Stimulated activated CD4-positive, alpha-beta T cell treated with anti-CD3 and anti-CD28 coated beads, Interleukin-1b, Interleukin-23, amount 100 ng/mL, for 24 hours (primary cell): ENCODE measurements around the gene CFAP221.

Experiments
- DNase-seq, 4 experiments: peaks; one replicate each; pipeline ENCODE4 v3.0.0-alpha.2; 2020; ENCODE audit warnings: low read depth in 4 of 4, low spot score in 1 of 4

The CFAP221 gene

DNA sequence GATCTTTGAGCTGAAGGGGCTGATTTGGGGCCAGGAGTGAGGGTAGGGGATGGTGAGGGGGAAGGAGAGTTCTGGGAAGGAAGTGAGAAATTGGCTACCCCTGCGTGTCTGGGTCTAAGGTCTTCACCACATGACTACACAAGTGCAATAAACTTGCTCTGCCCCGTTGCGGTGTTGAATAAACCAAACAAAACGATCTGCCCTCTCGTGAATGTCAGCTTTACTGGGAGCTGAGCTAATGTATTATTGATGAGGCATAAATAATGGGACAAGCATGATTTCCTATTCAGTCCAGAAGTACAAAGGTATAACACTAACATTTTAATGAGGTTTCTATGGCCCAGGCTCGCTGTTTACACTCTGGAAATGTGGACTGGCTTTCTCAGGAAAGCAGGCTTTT, 8.0 kb upstream of the CFAP221 start:
- DNase-seq, result no peak

DNA sequence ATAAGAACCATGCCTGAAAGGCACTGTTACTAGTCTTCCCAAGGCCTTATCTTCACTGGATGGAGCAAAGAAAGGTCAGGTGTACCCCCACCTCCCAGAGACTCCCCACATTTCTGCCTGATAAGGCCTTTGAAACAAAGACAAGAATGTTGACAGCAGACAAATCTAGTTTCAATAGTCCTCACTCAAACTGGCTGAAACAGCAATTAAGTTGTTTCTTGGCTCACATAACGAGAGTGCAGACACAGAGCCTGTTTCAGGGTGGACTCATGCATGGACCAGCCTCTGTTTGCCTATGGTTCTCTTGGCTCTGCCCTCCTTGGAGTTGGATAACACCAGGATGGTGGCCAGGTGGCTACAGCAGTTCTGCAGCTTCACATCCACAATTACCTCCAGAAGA, 7.5 kb upstream of the CFAP221 start:
- no peak for DNase-seq

DNA sequence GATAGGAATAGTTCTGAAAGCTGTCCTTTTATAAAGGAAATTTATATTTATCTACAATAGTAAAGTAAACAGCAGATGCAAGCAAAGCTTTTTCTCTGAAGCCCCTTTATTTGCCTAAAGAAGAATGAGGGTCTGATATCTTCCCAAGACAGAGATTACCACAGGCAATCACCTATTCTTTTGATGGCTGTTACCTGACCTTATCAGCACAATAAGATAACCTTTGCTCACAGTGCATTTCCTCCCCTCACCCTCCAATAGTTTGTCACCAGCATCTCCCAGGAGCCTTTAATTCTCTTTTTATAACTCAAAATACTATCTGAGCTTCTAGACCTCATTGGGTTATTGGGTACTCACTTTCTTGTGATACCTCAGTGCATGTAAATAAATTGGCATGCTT, 6.5 kb upstream of the CFAP221 start:
- DNase-seq, result no peak

DNA sequence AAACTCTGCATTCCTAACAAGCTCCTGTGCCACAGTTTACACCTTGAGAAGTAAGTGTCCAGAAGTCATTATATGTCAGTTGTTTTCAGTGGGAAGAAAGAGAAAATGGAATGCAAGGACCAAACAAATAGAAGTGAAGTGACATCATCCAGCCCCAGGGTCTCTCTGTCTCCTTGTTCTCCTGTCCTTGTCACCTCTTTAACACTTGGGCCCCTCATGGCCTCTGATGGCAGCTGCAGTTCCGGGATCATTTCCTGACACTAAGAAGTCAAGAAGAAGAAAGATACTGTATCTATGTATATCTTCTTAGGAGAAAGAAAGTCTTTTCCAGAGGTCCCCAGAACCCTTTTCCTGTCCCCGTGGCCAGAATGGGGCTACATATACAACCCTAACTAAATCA, 2.8 kb upstream of the CFAP221 start:
- DNase-seq, result no peak

DNA sequence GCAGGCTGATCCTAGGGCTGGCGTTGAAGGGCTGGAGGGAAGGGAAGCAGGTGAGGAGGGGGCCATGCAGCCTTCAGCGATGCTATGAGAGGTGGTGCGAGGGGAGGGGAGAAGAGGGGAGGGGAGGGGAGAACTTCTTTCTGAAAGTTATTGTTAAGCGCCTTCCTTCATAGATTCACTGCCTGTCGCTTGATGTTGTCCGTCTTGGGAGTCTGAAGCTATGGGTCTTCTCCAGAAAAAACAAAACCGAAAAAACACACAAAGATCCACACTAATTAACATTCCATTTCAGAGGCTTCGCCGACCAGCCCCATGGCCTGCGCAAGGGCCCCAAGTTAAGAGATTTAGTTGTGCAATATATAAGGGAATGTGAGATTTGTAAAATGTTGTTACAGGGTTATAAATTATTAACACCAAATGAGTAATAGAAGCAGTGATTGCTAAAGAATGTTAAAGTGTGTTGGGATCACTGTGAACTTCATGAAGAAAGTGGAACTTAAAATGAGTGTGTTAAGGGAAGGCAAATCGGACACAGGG, 758 bp downstream of the CFAP221 start:
- DNase-seq, result no peak

DNA sequence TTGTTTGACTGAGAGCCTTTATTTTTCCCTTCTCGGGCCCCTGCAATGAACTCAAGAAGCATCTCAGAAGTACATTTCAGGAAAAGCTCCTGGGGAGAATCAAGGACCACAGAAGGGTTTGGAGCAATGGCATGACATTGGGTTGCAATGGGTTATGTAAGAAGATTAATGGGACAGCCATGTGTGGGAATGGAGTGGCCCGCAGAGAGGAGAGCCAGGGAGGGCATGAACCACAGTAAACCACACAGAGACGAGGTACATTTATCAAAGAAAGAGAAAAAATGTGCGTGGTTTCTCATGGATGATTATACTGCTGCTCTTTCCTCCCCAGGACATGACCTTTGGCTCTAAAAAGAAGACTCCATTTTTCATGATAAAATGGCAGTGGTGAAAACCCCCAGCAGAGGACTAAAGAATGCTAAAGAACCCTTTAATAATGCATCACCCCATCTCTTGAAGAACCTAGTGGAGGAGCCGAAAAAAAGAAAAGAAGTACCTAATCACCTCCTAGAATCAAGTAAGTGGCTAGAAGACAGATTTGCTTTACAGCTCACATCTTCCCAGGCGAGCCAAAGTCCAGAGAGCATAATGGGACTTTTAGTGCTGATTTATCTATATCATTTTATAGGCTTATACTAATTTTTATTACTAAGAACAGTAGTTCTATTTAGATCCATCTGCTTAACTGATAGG, 1.7 kb downstream of the CFAP221 start:
- no peak for DNase-seq

DNA sequence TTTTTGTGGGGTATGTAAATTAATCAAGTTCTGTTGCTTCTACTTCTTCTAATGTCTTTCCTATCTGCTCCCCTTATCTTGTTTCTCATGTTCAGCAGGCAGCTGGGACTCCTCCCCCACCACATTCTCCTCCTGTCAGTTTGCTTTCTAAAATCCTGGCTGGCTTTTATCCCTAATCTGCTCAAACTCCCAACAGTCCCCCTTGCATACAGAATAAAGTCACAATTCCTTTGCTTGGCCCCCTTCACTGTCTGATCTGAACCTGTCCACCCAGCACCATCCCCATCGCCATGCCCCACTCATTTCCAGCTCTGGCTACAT, 2.2 kb downstream of the CFAP221 start:
- DNase-seq, result no peak

DNA sequence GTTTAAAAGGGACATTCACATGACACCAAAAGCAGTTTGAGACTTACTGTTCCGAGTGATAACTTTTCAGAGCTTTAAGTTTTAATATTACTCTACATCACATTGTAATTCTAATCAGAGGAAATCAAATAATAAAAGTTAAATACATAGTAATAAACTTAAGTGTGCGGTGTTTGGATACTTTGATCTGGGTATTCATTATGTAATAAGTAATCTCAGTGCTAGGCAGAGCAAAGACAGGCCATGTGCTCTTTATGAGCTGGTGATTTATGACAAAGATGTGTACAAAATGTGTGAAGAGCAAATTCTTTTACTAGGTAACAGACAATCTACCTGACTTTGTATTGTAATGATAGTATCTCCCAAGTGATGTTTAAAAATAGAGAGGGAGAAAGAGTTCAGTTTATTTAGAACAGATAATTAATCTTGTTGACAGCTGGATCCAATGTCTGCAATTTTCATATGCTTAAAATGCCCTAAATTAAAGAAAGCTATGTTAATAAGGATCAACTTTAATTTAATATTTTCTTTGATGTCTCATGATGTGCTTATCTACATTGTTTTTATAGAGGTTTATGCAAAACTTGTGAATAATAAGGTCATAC, 4.4 kb downstream of the CFAP221 start:
- DNase-seq, result no peak

DNA sequence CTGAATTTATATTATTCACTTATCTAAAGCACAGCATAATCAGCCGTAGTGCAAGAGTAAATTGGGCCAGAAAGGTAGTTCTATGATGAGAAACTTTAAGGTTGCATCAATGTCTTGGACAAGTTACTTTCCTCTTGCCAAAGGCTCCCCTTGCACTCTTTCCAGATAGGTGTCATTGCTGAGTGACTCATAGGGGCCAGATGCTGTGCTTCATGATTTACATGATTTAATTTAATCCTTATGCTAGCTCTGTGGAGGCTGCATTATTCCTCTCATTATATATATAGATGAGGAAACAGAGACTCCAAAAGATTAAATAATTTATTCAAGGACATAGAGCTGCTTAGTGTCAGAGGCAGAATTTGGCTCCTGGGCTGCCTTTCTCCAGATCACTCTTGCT, 5.0 kb downstream of the CFAP221 start:
- DNase-seq, result no peak

DNA sequence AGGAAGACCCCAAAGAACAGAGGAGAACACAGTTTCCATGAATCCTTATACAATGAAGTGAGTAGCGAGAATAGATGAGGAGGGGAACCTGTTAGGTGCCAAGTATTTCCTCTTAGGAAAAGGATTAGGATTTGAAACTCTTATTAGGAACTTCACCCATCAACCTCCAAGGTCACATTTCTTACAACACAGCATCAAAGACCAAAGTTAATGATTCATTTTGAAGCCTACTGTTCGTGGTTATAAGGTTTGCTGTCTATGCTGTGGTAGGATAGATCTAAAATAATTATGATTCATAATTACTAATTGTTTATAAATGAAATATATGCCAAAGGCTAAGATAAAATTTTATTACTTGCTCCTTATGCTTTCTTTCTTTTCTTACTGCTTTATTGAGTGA, 6.1 kb downstream of the CFAP221 start:
- no peak for DNase-seq

DNA sequence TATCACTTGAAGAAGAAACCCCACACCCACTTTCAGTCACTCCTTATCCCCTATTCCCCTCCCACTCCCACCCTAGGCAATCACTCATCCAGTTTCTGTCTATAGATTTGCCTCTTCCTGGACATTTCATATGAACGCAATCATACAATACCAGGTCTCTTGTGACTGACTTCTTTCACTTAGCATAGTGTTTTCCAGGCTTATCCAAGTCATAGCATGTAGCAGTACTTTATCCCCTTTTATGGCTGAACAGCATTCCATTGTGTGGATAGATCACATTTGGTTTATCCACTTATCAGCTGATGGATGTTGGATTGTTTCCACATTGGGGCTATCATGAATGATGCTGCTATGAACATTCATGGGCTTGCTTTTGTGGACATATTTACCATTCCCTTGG, 6.6 kb downstream of the CFAP221 start:
- no peak for DNase-seq

DNA sequence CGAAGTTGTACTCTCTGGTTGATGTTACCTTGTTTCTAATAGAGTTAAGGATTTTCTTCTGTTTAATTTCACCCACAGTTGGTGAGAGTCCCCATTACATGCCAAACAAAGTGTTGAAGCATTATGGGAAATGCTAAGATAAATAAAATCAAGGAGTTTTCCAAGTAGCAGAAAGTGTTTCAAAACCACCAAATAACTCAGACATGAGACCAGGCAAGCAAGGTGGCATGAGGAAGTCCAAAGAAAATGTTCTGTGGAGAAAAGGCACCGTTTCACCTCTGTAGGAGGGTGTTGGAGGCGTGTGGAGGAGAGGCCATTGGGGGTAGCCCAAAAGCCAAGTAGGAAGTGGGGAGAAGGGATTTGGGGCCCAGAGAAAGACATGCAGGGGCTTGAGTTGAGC, 8.7 kb downstream of the CFAP221 start:
- no peak for DNase-seq

DNA sequence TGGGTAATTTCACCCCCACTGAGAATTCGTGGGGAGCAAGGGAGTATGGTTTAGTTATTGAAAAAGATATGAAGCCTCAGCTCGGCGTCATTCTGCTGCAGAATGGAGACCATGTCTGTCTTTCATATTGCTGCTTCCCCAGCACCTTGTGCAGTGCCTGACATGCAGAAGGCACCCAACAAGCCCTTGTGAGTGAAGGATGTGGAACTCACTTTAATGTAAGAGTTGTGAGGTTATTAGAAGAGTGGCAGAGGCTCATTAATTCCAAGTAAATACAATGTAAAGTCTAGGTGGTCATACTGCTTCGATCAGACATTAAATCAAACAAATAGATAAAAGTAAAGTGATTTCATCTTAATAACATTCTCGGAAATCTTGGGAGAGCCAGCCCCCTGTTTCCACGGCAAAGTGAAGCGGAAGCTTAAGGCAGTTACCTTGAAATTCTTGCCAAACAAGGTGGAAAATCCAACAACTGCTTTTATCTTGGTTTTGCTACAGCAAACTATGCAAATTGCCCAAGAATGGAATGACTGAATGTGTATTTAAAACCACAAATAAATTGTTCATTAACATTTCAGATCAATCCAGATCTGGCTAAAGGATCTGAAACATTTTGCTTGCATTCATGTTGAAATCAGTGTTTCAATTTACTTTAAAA, 9.6 kb downstream of the CFAP221 start:
- no peak for DNase-seq

DNA sequence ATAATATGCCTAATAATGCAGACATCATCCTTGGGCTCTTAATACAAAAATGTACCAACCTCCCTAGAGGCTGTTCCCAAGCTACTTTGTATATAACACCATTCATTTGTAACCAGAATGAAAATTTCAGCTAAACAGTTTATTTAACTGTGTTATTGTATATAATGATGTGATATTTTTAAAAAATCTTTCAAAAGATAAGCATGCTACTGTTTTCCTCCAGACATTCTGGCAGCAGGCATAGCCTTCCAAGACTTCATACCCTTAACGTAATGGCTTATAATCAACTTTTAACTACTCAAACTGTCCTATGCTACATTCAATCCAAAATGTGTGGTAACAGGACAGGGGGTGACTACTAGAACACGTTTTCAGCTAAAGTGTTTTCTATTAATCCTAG, 21.2 kb downstream of the CFAP221 start:
- no peak for DNase-seq

DNA sequence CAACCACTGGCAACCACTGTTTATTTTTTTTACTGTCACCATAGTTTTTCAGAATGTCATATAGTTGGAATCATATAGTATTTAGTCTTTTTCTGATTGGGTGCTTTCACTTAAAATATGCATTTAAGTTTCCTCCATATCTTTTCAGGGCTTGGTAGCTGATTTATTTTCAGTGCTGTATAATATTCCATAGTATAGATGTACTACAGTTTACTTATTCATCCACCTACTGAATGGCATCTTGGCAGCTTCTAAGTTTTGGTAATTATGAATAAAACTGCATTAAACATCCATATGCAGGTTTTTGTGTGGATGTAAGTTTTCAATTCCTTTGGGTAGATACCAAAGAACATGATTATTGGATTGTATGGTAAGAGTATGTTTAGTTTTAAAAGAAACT, 23.0 kb downstream of the CFAP221 start:
- DNase-seq, result no peak

DNA sequence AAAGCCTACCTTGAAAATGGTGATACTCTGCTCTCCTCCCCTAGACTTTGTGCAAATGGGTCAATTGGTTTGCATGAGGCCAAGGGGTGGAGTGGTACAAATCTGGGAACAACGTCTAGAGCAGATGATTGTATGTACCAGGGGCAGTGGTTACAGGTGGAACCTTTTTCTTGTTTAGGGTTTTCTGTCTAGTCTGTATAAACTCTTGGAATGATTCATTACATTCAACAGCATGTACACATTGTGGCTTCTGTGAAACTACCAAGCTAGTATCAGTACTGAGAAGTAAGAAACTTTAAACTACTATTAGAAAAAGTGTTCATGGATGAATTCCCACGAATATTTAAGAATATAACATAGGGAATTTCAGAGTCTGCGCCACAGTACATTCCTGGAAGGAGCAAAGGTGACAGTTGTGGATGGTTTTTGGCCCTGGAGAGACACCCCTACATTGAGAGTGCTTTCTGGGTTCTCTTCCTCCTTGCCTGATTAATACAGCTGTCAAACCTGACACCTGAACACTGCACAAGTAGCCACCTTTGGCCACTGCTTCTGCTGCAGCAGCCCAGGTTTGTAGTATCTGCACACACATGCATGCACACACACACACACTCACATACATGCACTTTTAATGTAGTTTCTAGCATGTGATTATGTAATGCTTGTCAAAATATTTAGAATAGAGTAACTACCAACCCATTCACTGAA, 30.0 kb downstream of the CFAP221 start:
- DNase-seq, result no peak

DNA sequence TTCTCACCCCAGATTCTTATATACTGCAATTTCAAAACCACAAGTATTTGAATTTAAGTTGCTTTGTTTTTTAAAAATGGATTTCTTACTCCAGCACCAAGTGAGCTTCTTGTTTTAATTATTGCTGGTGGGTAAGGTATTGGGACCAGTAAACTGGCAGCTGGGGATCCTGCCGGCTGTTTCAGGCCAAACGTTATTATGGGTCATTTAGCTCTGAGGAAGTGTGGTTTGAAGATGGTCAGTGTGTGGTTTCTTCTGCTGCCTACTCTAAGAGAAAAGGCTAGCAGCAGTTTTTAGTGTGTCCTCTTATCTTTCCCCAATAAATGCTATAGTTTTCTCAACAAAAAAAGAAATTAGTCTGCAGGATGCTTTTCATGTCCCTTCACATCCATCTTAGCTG, 30.6 kb downstream of the CFAP221 start:
- no peak for DNase-seq

DNA sequence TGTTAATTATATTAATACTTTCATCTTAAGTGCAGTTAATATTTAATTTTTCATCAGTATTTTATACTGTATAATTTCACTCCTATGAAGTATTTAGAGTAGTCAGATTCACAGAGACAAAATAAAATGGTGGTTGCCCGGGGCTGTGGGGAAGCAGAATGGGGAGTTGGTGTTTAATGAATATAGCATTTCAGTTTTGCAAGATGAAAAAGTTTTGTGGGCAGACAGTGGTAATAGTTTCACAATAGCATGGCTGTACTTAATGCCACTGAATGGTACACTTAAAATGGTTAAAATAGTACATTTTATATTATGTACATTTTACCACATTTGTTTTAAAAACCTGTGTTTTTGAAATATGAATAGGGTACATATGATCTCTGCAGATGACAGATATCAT, 31.2 kb downstream of the CFAP221 start:
- DNase-seq, result no peak

DNA sequence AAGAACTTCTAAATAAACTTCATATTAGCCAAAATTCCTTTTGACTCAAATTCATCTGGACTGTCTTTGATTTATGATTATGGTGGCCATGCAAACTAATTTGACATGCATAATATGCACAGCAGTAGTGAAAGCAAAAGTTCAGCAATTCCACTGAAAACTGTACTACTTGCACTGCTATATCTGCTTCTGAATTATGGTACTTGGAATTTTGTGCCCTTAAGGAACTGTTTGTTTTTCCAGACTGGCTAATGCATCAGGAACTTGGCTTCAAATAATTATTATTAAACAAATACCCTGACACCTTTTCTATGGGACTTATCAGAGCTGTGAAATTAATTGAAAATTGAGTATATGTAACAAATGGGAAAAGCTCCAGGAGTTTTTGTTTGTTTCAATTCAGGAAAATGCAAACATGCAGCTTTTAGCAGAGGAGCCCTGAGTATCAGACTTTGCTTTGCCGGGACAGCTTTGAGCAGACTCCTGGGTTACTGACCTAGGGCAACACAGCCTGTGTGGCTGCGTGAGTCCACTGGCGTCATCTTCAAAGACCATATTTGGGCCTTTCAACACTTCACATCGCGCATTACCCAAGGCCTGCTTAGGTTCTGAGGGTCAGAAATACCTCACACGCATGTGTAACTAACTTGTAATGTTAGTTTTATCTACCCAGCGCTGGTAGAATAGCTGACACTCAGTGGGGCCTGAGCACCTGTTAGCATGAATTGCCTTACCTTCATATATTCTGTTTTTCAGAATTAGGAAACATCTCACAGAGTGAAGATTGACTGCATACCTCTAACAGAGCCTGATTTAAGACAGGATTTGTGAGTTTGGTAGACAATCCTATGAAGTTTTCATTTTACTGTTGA, 35.4 kb downstream of the CFAP221 start:
- DNase-seq, result no peak

DNA sequence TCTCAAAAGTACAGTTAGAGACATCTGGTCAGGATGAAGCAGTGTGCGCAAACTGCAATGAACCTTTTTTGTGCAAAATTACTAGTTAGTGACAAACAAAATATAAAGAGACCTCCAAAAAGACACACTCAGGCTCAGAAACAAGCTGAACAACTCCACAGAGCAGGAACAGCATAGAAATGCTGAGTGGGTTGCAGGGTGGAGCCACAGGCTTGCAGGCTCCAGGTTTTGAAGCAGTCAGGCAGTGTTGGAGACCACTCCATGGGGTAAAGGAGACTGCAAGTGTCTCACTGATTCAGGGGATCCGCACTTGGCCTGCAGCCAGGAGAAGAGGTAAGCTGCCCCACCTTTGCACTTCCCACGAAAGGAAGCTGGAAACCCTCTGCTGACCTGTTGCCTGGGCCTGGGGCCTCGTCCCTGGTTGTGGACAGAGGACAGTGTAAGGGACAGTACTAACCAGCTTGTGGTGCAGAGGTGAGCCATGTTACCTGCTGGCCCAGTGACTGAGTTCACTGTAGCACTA, 36.4 kb downstream of the CFAP221 start:
- DNase-seq, result no peak

DNA sequence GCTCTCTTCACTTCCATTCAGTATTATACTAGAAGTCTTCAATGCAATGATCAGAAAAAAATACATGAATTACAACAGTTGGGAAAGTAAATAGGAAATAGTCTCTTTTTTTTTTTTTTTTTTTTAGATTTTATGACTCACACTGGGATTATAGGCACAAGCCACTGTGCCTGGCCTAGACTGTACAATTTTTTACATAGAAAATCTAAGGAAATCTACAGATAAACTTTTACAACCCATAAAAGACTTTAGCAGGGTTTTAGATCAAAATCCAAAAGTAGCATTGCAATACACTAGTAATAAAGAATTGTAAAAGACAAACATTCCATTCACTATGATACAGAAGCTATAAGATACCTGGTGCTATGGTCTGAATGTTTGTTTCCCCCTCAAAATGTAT, 39.0 kb downstream of the CFAP221 start:
- DNase-seq, result no peak
